NK-92 (cell line): Measurements from ENCODE around the gene ZFYVE21.

Experiments
- DNase-seq: peaks from one replicate; lab custom pipeline; 2025; ENCODE audit not compliant: unreplicated experiment; lab: John Stamatoyannopoulos, UW

Gene ZFYVE21

GRCh38 chr14:103723748-103724081 lies 8.1 kb downstream of the ZFYVE21 start:
- DNase-seq: no peak

GRCh38 chr14:103724116-103724515 lies 8.5 kb downstream of the ZFYVE21 start:
- DNase-seq: no peak

GRCh38 chr14:103725001-103725682 lies 9.5 kb downstream of the ZFYVE21 start:
- no peak for DNase-seq

DNA sequence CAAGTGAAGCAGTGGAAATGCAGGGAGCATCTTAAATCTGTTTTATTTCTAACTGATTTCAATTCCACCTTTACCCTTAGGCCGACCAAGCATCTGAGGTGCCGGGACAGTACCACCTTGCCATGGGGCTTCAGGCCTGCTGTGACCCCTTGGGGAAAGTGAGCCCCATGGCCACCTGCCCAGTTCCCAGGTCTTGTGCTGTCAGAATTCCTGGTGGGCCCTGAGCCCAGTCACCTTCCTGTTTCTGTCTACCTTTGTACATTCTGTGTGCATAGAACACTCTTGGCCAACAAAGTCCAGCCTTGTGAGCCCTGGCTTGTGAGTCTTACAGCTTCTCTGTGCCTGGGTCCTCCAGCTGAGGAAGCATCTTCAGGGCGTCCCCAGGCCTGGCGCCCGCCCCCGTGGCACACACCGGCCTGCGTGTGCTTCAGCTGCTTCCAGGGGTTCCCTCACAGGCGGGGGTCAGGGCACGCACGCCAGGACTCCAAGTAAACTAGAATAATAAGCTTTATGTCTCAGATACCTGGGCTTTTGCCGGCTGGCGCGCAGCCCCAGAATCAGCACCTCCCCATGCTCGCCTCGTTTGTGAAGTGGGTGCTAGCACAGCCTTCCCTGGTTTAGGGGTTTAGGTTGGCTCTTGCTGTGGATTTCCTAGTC lies 10.3 kb downstream of the ZFYVE21 start:
- no peak for DNase-seq

GRCh38 chr14:103726474-103726873 lies 10.9 kb downstream of the ZFYVE21 start:
- no peak for DNase-seq

DNA sequence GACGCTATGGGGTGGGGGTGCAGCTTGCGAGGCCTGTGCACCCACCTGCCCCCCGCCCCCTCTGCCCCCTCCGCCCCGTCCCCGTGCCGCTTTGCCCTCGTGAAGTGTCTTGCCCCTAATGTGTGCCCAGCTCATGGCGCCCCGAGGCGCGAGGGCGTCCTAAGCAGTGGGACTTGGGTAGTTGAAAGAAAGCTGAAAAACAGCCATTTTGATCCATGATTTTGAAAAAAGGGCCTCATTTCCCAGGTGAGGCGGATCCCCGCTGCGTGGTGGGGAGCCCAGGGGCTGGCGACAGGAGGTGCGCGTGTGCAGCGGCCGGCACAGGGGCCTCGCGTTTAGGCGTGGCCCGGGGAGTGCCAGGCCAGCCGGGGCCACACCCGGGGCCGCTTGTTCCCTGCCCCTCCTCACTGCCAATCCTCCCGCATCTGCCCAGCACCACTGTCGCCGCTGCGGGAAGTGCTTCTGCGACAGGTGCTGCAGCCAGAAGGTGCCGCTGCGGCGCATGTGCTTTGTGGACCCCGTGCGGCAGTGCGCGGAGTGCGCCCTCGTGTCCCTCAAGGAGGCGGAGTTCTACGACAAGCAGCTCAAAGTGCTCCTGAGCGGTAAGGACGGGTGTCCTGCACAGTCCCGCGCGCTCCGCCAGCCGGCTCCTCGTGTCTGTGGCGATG lies 11.8 kb downstream of the ZFYVE21 start:
- no peak for DNase-seq

GRCh38 chr14:103728141-103728540 lies 12.5 kb downstream of the ZFYVE21 start:
- no peak for DNase-seq

DNA sequence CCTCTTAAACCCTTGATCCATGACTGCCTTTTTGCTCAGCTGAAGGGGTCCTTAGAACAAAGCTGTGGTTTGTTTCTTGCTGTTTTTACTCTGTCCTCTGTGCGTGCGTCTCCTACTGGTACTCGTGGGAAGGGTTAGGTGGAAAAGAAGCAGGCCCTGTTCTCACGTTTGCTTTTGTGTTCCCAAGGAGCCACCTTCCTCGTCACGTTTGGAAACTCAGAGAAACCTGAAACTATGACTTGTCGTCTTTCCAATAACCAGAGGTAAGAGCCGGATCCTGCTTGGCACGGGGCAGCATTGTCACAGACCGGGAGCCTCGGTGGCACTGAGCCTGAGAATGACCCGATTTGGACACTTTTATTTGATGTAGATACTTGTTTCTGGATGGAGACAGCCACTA lies 13.1 kb downstream of the ZFYVE21 start:
- no peak for DNase-seq

DNA sequence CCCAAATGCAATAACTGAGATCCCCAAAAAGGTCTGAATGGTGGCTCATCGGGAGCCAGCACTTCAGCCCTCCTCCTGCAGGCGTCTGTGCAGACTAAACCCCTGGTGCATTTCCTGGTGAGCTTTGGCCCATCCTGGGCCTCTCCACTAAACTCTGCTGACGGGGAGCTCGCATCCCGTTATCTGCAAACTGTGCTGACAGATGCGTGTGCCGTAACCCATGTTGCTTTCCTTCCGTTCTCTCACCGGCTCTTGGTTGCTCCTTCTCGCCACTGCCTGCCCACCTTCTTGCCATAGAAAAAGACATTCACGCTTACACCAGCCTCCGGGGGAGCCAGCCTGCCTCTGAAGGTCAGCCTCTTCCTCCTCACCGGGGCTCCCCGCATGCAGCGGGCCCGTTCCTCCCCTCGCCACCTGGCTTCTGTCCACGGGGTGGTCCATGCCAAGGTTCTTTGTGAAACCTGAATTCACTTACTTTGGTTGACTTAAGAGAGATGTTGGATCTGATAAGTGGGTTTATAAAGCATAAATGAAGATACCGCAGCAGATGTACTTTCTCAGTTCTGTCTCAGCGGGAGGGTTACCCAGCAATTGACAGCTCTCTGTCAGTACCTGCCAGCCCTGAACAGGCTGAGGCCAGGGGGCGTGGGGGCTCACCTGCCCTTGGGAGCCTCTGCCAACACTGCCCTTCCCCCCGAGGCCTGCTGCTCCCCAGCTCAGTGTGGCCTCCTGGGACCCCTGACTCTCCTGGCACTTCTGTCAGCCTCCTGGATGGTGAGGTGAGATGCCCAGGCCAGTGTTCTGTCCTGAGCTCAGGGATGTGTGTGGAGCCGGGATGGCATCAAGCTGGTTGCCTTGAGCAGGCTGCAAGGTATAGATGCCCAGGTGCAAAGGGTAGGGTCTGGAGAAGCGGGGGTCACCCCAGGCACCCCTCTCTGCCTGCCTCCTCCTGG lies 14.2 kb downstream of the ZFYVE21 start:
- no peak for DNase-seq

DNA sequence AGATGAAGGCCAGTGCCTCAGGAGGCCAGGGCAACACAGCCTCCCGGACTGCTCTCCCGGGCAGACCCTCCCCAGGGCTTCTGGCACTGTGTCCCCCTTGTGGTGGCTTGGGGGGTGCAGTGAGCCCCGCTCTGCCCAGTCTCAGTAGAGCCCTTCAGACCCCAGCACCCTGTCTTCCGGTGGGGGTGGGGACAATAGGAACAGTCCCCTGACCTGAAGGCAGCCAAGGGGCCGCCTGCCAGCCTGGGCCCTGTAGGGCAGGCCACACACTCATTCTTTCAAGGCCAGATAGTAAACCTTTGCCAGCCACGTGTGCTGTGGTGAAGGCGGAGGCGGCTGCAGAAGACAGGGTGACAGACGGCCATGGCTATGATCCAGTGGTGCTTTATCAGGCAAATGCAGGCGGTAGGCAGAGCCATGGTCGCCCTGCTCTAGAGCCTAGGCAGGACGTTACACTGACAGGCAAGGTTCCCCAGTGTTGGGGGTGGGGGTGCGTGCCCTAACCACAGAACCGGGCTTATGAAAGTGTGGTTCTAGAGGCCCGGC lies 15.0 kb downstream of the ZFYVE21 start:
- no peak for DNase-seq

- DNase-seq: no peak
Observed at GRCh38 chr14:103731481-103731880, 15.9 kb downstream of the ZFYVE21 start.

DNA sequence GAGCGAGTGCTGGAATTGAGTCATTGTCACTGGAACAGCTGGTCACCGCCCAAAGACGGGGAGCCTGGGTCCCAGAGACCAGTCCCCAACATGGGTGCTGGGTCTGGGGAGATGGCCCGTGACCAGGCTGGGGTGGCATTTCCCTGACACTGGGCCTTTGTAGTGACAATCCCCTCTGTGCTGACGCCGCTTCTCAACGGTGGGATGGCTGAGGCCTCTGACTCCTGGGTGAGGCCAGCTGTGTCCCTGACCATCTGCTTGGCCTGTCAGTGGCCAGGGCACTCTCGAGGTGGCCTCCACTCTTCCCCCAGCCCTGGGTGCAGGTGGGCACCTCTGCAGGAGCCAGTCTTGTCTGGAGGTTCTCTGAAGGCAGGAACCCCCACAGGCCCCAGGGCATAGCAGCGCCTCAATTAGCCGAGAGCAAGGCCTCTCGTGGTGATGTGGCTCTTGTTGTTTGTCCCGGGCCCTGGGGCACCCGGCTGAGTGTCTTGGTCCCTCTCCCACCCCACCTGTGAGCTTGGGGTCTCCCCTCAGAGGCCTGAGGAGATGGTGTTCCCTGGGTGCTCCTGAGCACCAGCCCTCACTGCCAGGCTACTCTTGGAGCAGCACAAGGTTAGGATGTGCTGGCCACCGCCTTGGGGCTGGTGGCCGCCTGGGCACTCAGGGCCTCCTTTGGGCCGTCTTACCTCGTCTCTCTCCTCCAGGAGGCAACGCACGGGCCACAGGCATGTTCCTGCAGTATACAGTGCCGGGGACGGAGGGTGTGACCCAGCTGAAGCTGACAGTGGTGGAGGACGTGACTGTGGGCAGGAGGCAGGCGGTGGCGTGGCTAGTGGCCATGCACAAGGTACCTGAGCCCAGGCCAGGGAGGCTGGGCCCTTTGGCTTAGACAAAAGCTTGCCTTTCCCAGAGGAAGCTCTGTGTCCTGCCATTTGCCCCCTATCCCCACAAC lies 16.6 kb downstream of the ZFYVE21 start:
- DNase-seq: no peak

- DNase-seq: no peak
Observed at GRCh38 chr14:103732868-103733620, 17.4 kb downstream of the ZFYVE21 start.

DNA sequence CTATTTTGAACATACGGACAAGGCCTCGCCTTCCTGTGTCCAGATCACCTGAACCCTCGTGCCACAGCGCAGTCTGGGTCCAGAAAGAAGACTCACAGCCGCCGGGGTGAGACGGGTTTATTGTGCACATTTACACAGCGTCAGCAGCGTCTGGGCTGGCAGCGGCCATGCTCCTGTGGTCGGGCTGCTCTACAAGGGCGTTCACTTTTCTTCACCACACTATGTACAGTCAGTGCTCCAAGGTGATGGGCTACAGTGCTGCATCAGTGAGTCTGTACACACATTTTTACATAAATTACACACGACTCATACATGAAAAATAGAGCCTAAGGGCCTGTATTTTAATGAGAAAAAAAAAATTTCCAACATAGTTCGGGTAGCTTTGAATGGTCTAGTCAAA lies 18.0 kb downstream of the ZFYVE21 start:
- DNase-seq: no peak

GRCh38 chr14:103734081-103734888 lies 18.7 kb downstream of the ZFYVE21 start:
- DNase-seq: no peak

DNA sequence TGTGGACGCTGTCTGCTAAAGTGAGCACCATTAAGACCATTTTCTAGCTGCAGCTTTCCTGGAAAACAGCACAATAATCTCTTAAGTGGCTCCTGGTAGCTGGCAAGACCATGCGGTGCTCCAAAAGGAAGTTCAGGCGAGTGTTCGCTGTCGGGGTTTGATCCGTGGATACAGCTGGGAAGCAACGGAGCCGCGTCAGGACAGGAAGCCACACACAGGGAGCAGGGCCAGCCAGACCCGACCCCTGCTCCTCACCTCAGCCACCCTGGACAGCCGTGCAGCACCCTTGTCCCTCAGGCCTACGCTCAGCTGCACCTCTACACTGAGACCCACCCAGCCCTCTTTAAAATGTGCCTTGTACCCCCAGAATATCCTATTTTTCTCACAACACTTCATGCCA lies 19.4 kb downstream of the ZFYVE21 start:
- DNase-seq: no peak

GRCh38 chr14:103735439-103735814 lies 19.8 kb downstream of the ZFYVE21 start:
- no peak for DNase-seq

- DNase-seq: no peak
Observed at GRCh38 chr14:103735815-103736545, 20.4 kb downstream of the ZFYVE21 start.
